LNCAP (cell line): ENCODE results near the gene MAP4K3.

ENCODE experiments used
- TF ChIP-seq, protein P1 (sequence below): fragments of 450-650 bp; IDR thresholded peaks from 2 replicates; pipeline ENCODE4 v1.5.1; 2017; ENCODE audit warnings: mild to moderate bottlenecking

Gene MAP4K3

DNA sequence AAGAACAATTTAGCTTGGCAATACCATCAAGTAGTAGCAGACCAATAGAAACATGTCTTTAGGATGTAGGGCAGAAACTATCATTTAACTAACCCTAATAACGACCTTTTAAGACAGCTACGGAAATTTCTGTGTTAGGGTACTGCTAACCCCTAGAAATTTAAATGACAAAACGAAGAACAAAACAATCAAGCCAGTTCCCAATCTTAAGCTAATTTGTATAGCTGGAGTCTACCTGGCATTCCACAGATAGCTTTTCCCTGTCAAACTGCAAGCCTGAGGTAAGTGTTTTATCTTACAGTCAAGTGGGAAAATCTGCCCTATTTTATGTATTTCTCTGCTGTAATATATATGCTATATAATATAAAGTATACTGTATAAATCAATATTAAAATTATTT is 155.7 kb downstream of the MAP4K3 start:
- TF ChIP-seq, protein P1, sequence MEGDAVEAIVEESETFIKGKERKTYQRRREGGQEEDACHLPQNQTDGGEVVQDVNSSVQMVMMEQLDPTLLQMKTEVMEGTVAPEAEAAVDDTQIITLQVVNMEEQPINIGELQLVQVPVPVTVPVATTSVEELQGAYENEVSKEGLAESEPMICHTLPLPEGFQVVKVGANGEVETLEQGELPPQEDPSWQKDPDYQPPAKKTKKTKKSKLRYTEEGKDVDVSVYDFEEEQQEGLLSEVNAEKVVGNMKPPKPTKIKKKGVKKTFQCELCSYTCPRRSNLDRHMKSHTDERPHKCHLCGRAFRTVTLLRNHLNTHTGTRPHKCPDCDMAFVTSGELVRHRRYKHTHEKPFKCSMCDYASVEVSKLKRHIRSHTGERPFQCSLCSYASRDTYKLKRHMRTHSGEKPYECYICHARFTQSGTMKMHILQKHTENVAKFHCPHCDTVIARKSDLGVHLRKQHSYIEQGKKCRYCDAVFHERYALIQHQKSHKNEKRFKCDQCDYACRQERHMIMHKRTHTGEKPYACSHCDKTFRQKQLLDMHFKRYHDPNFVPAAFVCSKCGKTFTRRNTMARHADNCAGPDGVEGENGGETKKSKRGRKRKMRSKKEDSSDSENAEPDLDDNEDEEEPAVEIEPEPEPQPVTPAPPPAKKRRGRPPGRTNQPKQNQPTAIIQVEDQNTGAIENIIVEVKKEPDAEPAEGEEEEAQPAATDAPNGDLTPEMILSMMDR = no peak

DNA sequence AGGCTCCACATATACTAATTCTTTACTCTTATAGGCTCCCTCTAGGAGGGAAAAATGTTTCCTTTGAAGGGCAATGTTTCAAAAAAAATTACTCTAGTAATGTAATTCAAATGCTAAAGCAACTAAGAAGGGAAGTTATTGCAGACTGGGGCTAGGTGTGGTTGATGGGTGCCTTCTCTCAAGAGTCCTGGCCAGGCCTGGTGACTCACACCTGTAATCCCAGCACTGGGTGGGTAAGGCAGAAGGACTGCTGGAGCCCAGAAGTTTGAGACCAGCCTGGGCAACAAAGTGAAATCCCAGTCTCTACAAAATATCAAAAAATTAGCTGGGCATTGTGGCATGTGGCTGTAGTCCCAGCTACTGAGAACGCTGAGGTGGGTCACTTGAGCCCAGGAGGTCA is 162.1 kb downstream of the MAP4K3 start:
- TF ChIP-seq, protein P1 = no peak

DNA sequence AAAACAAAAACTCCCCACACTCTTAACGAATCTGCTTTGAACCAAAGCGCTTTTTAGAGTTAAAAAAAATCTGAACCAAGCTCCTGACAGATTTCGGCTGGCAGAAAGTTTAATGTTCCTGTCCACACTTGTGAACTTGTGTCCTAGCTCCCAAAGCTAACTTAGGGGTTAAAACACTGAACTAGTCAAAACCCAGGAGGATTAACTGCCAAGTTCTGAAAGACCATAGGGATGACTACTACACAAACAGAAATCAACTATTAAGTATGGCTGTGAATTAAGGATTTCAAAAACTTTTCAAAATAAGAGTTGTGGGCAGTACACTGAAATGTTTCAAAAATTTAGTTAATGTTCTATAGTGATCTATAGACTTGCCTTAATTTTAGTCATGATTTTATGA is 167.1 kb downstream of the MAP4K3 start:
- TF ChIP-seq, protein P1 = no peak

DNA sequence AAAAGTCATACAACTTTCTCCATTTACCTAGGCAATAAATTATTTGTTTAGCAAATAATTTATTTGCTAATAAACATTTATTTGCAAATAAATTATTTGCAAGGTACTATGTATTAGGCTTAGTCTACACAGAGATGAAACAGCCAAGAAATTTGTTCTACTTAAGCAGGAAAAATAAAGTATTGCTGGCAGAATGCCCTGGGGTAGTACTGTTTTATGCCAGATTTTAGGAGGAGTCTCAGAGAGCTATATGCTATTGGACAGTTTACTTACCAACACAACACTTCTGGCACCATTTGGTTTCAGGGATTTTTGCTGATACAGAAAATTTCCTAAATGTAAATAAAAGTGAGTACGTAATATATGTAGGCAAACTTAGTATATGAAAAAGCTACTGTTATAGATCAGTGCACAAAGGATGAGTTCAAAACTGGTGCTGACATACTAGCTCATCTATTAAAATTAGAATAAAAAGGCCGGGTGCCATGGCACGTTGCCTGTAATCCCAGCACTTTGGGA is 170.1 kb downstream of the MAP4K3 start:
- TF ChIP-seq, protein P1 = no peak

DNA sequence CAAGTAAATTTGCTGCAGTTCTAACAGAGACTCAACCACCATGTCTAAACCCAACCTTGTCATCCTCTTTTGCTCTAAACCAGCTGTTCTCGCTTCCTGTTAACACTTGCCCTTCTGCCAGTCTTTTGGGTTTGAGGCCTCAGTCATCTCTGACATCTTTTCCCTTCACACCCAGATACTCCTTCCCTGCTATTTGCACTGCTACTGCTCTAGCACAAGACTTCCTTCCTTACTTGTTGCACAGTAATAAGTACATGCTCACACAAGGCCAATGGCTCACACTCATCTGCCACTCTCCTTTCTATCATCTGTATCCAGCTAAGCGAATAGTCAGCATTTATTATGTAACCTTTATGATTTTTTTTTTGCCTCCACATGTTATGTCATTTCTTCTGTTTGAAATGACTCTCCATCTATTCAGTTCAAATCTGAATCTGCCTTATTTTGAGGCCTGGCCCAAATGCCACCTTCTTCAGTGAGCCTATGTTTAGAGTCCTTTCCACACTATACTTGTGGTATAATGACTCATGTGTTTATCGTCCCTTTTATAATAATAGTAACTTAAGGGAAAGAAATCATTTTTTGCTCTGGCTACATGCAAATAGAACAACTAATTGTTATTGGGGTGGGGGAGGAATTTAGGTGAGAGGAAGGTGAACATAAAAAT is 170.8 kb downstream of the MAP4K3 start:
- TF ChIP-seq, protein P1 = no peak

DNA sequence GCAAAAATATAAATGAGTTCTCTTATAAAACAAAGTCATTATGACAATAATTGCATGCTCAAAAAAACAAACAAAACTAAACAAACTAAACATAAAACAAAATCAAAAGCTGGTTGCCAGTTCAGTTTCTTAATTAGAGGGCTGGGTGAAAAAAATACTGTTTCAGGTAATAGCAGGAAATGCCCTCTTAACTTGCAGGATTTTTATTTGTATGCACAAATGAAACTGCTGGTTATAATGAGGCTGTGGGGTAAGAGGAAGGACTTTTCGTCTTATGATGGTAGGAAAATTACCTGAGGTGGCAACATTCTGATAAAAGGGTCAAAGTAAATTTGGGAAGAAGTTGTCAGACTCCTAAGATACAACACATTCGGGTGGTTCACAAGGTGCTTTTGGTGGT is 171.8 kb downstream of the MAP4K3 start:
- TF ChIP-seq, protein P1 = no peak

DNA sequence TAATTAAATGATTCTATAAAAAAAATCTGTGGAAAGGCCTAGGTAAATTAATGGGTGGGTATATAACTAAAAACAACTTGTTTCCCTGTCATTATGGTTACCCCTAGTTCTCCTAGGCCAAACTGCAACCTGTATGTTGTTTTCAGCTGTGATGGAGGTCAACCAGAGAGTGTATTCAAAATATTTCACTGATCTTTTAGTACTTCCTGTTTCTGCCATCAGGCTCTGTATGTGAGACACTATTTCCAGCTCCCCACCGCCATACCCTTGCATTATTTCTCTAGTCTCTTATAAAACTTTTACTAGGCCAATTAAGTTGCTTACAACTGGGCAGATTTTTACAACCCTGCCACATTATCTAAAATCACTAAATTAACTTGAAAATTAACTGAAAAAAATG is 172.4 kb downstream of the MAP4K3 start:
- TF ChIP-seq, protein P1 = no peak

DNA sequence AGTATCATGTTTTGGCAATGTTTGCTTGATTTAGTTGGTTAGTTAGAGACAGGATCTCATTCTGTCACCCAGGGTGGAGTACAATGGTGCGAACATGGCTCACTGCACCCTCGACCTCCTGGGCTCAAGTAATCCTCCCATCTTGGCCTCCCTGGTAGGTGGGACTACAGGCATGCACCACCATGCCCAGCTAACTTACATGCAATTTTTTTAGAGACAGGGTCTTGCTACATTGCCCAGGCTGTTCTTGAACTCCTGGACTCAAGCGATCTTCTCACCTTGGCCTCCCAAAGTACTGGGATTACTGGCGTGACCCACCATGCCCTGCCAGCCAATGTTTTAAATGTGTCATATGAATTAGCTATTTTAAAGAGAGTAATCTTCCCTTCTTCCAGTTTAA is 177.0 kb downstream of the MAP4K3 start:
- TF ChIP-seq, protein P1 = no peak
